Testis (tissue), 5 donors: ENCODE measurements around the gene ADH1C. TPM values are rescaled to one million over a fixed set of nuclear protein-coding genes. Genes with fewer than 3 reads are reported as not detected.

Source experiments
- DNase-seq: peaks from one replicate; pipeline ENCODE4 v3.0.0-alpha.2; 2019
- H3K27ac ChIP-seq, 2 donors: fragments of 200-600 bp; sonication (generic); one replicate each; pipeline ENCODE4 v1.5.1; 2019
- H3K27me3 ChIP-seq: fragments of 200-600 bp; sonication (generic); one replicate; pipeline ENCODE4 v1.5.1; 2019
- H3K36me3 ChIP-seq: fragments of 200-600 bp; sonication (generic); one replicate; pipeline ENCODE4 v1.5.1; 2017; ENCODE audit warnings: low read depth; ENCODE audit errors: missing control alignments
- H3K4me1 ChIP-seq: fragments of 200-600 bp; sonication (generic); one replicate; pipeline ENCODE4 v1.5.1; 2019
- H3K4me3 ChIP-seq, 2 donors: fragments of 200-600 bp; sonication (generic); one replicate each; pipeline ENCODE4 v1.5.1; 2017 to 2019
- H3K9me3 ChIP-seq: fragments of 200-600 bp; sonication (generic); one replicate; pipeline ENCODE4 v1.5.1; 2017
- POLR2A ChIP-seq: fragments of 450-650 bp; IDR thresholded peaks from one replicate; pipeline ENCODE4 v1.6.1; 2017; ENCODE audit warnings: antibody characterized with exemption, mild to moderate bottlenecking, moderate library complexity
- WGBS, 2 donors: methylation state at CpG; one replicate each; pipeline ENCODE4 v1.1.5; 2018; 5-methylcytosine and 5-hydroxymethylcytosine counted together
- intact Hi-C: fragments of 100-400 bp; cut with DNase I; formaldehyde crosslinking; loops from one replicate; pipeline ENCODE4 v1.15.1; 2023; ENCODE audit warnings: low total_unique reads
- long read RNA-seq, 2 donors: transcript quantifications; one replicate each; lab custom pipeline, GENCODE V29; 2026
- polyA plus RNA-seq: library from polyadenylated mRNA; stranded (reverse); fragments of 350-450 nt; fragmentation: Illumina TruSeq; extraction: RNeasy Lipid Tissue Mini Kit (QIAGEN cat#74804); gene quantifications from one replicate; pipeline ENCODE4 v1.2.3, GENCODE V29; 2014; ENCODE audit warnings: low read depth, low replicate concordance; ENCODE audit not compliant: insufficient read depth
- total RNA-seq, 2 donors: library from RNA; depleted of rRNA; stranded (reverse); fragments of >200 nt; gene quantifications; one replicate each; pipeline ENCODE4 v1.2.3, GENCODE V29; 2016
- TF ChIP-seq, protein P1 (sequence below), 3 experiments: fragments of 450-650 bp in 2 of 3; fragments of 200-600 bp in 1 of 3; sonication (generic) in 1 of 3; IDR thresholded peaks; one replicate each; pipeline ENCODE4 v1.5.1; 2016 to 2019; ENCODE audit warnings: antibody characterized with exemption in 3 of 3, mild to moderate bottlenecking in 2 of 3, moderate library complexity in 1 of 3

ADH1C gene
- total RNA-seq (1 to 10 TPM in 1 of 2 donors, under 1 TPM in 1; 0.43 to 2.4 TPM), polyA plus RNA-seq (2.6 TPM)
- long read RNA-seq, donor 1 = 0 reads
- long read RNA-seq, donor 2 = 0 reads

- Histone ChIP-seq H3K4me1 (peaks cover 6% of the 10 kb centered on the region), H3K9me3 (no peaks in the 10 kb centered on the region), H3K27ac (no peak within 1 kb of the TSS), H3K4me3 (no peak within 1 kb of the TSS), H3K27me3 (no peaks in the 10 kb centered on the region), H3K36me3 (no peaks in the 10 kb centered on the region)
- DNase-seq = no peak
- no peak for TF ChIP-seq POLR2A
- TF ChIP-seq, protein P1, sequence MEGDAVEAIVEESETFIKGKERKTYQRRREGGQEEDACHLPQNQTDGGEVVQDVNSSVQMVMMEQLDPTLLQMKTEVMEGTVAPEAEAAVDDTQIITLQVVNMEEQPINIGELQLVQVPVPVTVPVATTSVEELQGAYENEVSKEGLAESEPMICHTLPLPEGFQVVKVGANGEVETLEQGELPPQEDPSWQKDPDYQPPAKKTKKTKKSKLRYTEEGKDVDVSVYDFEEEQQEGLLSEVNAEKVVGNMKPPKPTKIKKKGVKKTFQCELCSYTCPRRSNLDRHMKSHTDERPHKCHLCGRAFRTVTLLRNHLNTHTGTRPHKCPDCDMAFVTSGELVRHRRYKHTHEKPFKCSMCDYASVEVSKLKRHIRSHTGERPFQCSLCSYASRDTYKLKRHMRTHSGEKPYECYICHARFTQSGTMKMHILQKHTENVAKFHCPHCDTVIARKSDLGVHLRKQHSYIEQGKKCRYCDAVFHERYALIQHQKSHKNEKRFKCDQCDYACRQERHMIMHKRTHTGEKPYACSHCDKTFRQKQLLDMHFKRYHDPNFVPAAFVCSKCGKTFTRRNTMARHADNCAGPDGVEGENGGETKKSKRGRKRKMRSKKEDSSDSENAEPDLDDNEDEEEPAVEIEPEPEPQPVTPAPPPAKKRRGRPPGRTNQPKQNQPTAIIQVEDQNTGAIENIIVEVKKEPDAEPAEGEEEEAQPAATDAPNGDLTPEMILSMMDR (IDR thresholded peaks at IDR 0.05) = no peak
- WGBS, 2 donors = 25 to 31% methylated on average over 10 of the region's 10 CpGs
- intact Hi-C loops = no loop called here
Observed at GRCh38 chr4:99352602-99353537, at the start of gene ADH1C. ADH1C (minus strand) TSS chr4:99352746; CDS start chr4:99352675, 71 bp downstream.

DNA sequence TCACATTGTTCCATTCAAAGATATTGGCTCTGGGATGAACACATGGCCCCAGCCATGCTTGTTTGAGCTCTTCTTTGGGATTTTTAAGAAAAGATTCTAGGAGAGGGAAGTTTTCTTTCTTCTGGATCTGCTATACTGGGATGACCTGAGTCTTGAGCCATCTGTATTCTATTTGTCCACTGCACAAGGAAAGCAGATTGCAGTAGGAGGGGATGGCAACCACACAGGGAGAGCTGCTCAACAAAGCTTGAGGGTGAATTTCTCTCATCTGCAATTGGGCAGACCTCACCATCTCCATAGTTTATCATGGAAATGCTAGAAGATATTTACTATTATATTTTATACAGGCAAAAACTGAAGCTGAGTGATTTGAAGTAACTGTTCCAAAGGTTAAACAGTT, 48.3 kb upstream of the ADH1C start:
- Histone ChIP-seq H3K27me3 (no peaks in the 10 kb centered on the region), H3K4me3 (no peak overlapping the region), H3K4me1 (peaks cover 14% of the 10 kb centered on the region), H3K9me3 (no peaks in the 10 kb centered on the region), H3K36me3 (no peaks in the 10 kb centered on the region), H3K27ac (no peak overlapping the region)
- no peak for DNase-seq
- TF ChIP-seq POLR2A = no peak
- TF ChIP-seq, protein P1 (IDR thresholded peaks at IDR 0.05) = no peak
- intact Hi-C loops = loop anchor here (10.0 kb wide), 1 partner anchor 196 kb away; no protein-coding TSS in a partner anchor

- Histone ChIP-seq H3K4me1 (peaks cover 7% of the 10 kb centered on the region), H3K4me3 (no peak overlapping the region), H3K27me3 (no peaks in the 10 kb centered on the region), H3K27ac (no peak overlapping the region), H3K9me3 (no peaks in the 10 kb centered on the region), H3K36me3 (no peaks in the 10 kb centered on the region)
- intact Hi-C loops = no loop called here
- TF ChIP-seq, protein P1 (IDR thresholded peaks at IDR 0.05) = no peak
- TF ChIP-seq POLR2A = no peak
- 73 to 76% methylated on average over 1 of the region's 1 CpG for WGBS, 2 donors
- DNase-seq = no peak
Observed at GRCh38 chr4:99399017-99399416, 46.5 kb upstream of the ADH1C start.

GRCh38 chr4:99395595-99396364, 43.2 kb upstream of the ADH1C start:
- TF ChIP-seq, protein P1 (IDR thresholded peaks at IDR 0.05) = no peak
- no peak for TF ChIP-seq POLR2A
- no peaks in the 10 kb centered on the region for H3K36me3 ChIP-seq
- no peak overlapping the region for H3K4me3 ChIP-seq
- WGBS, 2 donors = 75 to 79% methylated on average over 3 of the region's 3 CpGs
- H3K27ac ChIP-seq = peak overlapping the region in 1 of 2 donors; percentile 78
- no peaks in the 10 kb centered on the region for H3K4me1 ChIP-seq
- H3K9me3 ChIP-seq = no peaks in the 10 kb centered on the region
- DNase-seq = no peak
- intact Hi-C loops = no loop called here
- no peaks in the 10 kb centered on the region for H3K27me3 ChIP-seq
